Cardiac fibroblast (primary cell): ENCODE data around the gene RFX1.

Experiments
- DNase-seq, 2 donors: peaks; one replicate each; pipeline versions ENCODE4 v3.0.0 to v3.0.0-alpha.2; 2010; ENCODE audit warnings: low read depth in 2 of 2
- H3K4me3 ChIP-seq, 2 donors: replicated peaks in 1 of 2; 1 replicate in 1 of 2; 2 replicates in 1 of 2; pipeline ENCODE4 v1.5.1; 2011; ENCODE audit warnings: low read depth in 2 of 2, low read length in 2 of 2, mild to moderate bottlenecking in 2 of 2, moderate library complexity in 1 of 2
- CTCF ChIP-seq: IDR thresholded peaks from one replicate; pipeline ENCODE4 v1.5.1; 2011; ENCODE audit warnings: low read depth, mild to moderate bottlenecking, low read length, inconsistent platforms

The RFX1 gene

DNA sequence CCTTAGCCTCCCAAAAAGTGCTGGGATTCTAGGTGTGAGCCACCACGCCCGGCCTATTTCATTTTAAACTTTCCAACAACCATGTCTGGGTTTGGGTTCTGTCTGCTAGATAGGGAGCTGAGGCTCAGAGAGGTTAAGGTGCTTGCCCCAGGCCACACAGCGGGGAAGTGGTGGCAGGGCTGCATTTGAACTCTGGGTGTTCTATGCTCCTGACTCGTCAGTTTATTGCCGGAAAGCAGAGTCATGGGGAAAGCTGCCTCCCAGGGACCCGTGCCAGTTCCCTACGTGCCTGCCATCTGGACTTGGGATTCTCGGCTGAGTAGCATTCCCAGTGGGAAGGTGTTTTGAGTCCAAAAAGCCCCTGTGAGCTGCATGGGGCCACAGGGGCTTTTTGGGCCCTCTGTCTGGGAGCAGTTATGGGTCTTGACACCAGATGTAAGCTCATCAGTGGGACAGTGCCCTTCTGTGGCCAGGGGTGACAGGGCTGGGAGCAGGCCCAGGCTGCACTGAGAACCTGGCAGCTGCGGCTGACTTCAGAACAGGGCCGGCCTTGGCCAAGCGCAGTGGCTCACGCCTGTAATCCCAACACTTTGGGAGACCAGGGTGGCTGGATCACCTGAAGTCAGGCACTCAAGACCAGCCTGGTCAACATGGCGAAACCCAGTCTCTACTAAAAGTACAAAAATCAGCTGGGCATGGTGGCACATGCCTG, 10.9 kb downstream of the RFX1 start:
- peak; percentile 33 to 46 for DNase-seq
- TF ChIP-seq CTCF, result no peak
- H3K4me3 ChIP-seq, result no peak overlapping the region

- H3K4me3 ChIP-seq, result no peak overlapping the region
- no peak for TF ChIP-seq CTCF
- no peak for DNase-seq
Measured at GRCh38 chr19:13993590-13994300, 12.4 kb downstream of the RFX1 start.

GRCh38 chr19:13992025-13992424, 14.1 kb downstream of the RFX1 start:
- TF ChIP-seq CTCF, result no peak
- no peak for DNase-seq
- no peak overlapping the region for H3K4me3 ChIP-seq

GRCh38 chr19:13990085-13990484, 16.0 kb downstream of the RFX1 start:
- H3K4me3 ChIP-seq, result no peak overlapping the region
- no peak for DNase-seq
- no peak for TF ChIP-seq CTCF

DNA sequence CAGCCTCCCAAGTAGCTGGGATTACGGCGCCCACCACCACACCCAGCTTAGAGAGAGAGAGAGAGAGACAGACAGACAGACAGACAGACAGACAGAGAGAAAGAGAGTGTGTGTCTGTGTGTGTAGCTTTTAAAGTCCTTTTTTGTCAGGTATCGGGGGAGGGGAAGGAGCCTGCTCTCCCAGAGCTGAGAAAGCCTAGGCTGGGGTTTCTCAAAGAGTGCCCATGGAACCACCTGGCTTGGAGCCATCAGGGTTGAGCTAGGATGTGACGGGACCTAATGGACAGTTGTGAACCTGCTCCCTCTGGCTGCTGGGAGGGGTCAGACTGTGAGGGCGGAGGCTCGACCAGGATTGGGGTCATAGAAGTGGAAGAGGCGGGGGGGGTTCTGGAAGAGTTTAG, 16.6 kb downstream of the RFX1 start:
- DNase-seq, result no peak
- TF ChIP-seq CTCF, result no peak
- no peak overlapping the region for H3K4me3 ChIP-seq

- no peak overlapping the region for H3K4me3 ChIP-seq
- no peak for TF ChIP-seq CTCF
- no peak for DNase-seq
Measured at GRCh38 chr19:13987101-13987890, 18.8 kb downstream of the RFX1 start.
